CMK (cell line): ENCODE data around the gene MGAT3.
A peak's percentile ranks its signal among the peaks of the same experiment; 100 is the strongest.

Source experiments
- DNase-seq: peaks from one replicate; pipeline ENCODE4 v3.0.0-alpha.2; 2010; ENCODE audit warnings: low read depth

Gene MGAT3

GRCh38 chr22:39529487-39529851, 72.7 kb downstream of the MGAT3 start:
- DNase-seq, result no peak

GRCh38 chr22:39530116-39530515, 73.3 kb downstream of the MGAT3 start:
- no peak for DNase-seq

DNA sequence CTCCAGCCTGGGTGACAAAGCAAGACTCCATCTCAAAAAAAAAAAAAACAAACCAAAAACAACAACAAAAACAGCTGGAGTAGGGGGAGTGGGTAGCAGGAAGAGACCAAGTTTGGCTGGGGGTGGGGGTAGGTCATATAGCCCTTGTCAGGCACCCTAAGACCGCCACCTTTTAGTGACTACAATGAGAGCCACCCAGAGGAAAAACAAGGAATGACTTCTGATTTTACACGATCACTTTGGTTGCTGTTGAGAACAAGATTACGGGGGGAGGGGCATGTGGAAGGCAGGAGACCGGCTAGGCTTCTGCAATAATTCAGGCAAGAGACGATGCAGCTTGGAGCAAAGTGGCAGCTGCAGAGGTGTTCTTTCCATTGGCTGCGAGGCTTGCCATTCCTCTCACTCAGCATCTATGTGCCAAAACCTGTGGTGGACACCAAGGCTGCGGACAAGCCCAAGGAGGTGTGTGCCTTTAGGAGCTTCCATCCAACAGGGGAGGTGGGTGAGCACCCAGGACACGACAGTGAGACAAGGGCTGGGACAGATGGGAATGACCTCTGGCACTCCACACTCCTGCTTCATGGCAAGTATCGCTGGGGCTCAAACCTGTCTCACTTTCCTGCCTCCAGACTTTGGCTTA, 74.0 kb downstream of the MGAT3 start:
- DNase-seq, result no peak

DNA sequence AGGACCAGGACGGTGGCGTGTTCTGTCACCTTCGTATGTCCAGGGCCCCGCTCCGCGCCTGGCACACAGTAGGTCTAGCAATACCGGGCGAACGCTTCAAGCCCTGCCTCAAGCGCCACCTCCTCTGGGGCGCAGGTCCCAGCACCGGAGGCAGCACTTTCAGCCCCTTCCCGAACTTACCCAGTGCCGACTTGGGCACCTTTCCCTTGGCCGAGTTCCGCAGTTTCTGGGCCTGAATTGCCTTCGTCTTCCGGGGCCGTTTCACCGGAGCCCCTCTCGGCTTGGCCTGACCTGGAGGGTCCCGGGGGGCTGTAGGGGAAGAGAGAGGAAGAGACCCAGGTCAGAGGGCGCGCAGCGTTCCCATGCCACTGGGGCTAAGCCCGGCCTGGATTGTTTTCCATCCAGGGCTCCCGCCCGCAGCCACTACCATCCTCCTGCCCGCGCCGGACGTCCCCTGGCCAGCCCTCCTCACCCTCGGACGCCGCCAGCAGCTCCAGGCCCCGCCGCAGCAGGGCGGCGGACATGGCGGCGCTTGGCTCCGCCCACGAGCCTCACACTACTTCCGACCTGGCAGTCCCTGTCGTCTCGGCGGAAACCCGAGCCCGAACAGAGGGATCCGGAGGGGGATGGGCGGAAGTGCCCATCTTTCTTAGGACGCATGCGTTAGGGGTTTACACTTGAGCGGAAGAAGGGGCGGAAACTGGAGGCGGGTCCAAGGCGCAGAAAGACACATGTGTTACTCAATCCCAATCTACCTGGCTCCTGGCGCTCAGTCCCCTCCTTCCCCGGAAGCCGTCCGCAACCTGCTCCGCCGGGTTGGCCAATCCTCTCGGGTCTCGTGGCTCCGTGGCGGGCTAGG, 75.6 kb downstream of the MGAT3 start, which contains the start of gene RPS19BP1:
Gene RPS19BP1, minus strand, starts transcription at position 534 of the 859 bp plus-strand sequence. Its CDS starts 10 bp downstream, at position 524.
- peak; percentile 99 for DNase-seq

DNA sequence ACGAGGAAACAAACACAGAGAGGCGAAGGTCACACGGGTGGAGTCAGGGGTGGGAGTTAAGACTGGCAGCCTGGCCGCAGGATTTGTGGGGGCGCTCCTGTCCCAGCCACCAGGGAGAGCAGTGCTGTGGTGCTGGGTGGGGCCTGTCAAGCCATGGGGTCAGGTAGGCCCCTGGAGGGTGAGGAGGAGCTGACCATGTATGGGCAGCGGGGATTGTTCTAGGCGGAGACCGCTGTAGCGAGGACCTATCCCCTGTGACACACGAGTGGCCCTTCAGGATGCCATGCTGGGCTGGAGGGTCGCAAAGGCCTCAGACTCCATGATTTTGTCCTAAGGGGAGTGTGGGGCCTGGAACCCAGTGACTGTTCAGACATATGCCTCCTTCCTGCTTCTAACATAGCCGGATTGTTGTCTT, 77.3 kb downstream of the MGAT3 start:
- DNase-seq, result no peak

DNA sequence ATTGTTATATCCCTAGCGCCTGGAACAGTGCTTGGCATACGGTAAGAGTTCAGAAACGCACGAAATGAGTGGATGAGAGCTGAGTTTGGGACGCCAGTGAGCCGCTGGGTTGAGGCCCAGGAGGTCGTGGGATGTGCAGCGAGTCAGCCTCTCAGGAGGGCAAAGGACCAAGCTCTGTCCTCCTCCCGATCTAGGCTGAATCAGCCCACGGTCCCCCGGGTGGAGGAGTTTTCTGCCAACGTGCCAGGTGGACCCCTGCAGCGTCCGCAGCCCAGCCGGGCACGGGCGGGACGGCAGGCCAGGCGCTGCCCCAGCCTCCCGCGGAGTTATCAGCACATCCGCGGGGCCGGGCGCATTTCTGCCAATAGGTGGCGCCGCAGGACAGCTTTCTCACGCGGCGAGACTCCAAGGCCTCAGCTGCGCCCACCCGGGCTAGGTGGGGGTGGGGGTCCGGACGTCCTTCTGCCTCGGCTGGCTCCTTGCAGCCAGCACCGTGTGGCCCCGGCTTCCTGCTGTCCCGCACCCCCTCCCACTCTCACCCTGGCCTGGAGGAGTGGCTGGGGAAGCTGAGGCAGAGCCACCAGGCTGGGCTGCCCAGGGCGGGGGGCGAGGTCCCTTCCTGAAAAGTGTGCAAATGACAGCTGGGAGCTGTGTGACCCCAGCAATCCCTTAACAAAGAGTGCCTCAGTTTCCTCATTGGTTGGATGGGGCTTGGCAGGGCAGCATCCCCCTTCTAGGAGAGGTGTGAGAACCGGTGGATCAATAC, 78.0 kb downstream of the MGAT3 start:
- DNase-seq, result no peak

GRCh38 chr22:39535357-39535725, 78.5 kb downstream of the MGAT3 start:
- DNase-seq, result no peak

- DNase-seq, result no peak
Observed at GRCh38 chr22:39535831-39536449, 79.1 kb downstream of the MGAT3 start.

- no peak for DNase-seq
Observed at GRCh38 chr22:39536711-39537110, 79.9 kb downstream of the MGAT3 start.

- DNase-seq, result no peak
Observed at GRCh38 chr22:39537975-39538374, 81.2 kb downstream of the MGAT3 start.
